GM12872 (cell line): Measurements from ENCODE around the gene TIMP3.

Experiments used
- CTCF ChIP-seq: IDR thresholded peaks from 3 replicates; pipeline ENCODE4 v1.5.1; 2011; ENCODE audit warnings: low read depth, mild to moderate bottlenecking, low read length, moderate library complexity; ENCODE audit not compliant: insufficient read depth

The TIMP3 gene

GRCh38 chr22:32814285-32814860, 12.9 kb downstream of the TIMP3 start:
- TF ChIP-seq CTCF: no peak

- no peak for TF ChIP-seq CTCF
These were observed 13.6 kb downstream of the TIMP3 start for GRCh38 chr22:32815059-32815458.

GRCh38 chr22:32815943-32816342, 14.4 kb downstream of the TIMP3 start:
- TF ChIP-seq CTCF: no peak

- no peak for TF ChIP-seq CTCF
These were observed 15.7 kb downstream of the TIMP3 start for GRCh38 chr22:32817137-32817730.

- no peak for TF ChIP-seq CTCF
These were observed 17.1 kb downstream of the TIMP3 start for GRCh38 chr22:32818446-32819115.

GRCh38 chr22:32819120-32819519, 17.6 kb downstream of the TIMP3 start:
- TF ChIP-seq CTCF: no peak

GRCh38 chr22:32820131-32821119, 18.9 kb downstream of the TIMP3 start:
- no peak for TF ChIP-seq CTCF
